PC-3 (cell line): ENCODE results near the gene SELENOV.

Source experiments
- EZH2 ChIP-seq: fragments of 300-600 bp; sonication (generic); IDR thresholded peaks from one replicate; pipeline ENCODE4 v1.6.1; 2017; ENCODE audit warnings: antibody characterized with exemption, mild to moderate bottlenecking, low read length; ENCODE audit not compliant: unreplicated experiment
- EZH2phosphoT487 ChIP-seq: fragments of 300-600 bp; sonication (generic); IDR thresholded peaks from 2 replicates; pipeline ENCODE4 v1.6.1; 2018; ENCODE audit warnings: mild to moderate bottlenecking, antibody characterized with exemption, low read length, borderline replicate concordance
- TF ChIP-seq, protein P1 (sequence below): fragments of 300-600 bp; sonication (generic); conservative IDR thresholded peaks from 2 replicates; pipeline ENCODE4 v1.5.1; 2017; ENCODE audit warnings: antibody characterized with exemption, low read depth, mild to moderate bottlenecking, low read length

DNA sequence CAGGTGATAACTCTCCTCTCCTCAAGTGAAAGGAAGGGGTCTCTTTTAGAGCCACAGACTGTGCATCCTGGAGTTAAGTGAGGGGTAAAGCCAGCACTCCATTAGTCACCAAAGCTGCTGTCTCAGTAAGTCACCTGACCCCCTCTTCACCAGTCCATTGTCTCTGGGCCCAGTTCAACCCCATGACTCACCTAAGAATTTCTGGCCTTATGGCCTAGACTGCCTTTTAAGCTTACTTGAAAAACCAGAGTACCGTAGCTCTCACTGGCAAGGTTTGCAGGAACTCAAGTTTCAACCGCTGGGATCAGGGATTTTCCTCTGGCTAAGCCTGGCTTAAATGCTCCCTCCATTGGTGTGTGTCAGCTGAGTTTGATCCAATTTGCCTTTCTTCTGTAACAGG, 48.5 kb downstream of the SELENOV start:
- TF ChIP-seq, protein P1, sequence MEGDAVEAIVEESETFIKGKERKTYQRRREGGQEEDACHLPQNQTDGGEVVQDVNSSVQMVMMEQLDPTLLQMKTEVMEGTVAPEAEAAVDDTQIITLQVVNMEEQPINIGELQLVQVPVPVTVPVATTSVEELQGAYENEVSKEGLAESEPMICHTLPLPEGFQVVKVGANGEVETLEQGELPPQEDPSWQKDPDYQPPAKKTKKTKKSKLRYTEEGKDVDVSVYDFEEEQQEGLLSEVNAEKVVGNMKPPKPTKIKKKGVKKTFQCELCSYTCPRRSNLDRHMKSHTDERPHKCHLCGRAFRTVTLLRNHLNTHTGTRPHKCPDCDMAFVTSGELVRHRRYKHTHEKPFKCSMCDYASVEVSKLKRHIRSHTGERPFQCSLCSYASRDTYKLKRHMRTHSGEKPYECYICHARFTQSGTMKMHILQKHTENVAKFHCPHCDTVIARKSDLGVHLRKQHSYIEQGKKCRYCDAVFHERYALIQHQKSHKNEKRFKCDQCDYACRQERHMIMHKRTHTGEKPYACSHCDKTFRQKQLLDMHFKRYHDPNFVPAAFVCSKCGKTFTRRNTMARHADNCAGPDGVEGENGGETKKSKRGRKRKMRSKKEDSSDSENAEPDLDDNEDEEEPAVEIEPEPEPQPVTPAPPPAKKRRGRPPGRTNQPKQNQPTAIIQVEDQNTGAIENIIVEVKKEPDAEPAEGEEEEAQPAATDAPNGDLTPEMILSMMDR: no peak
- TF ChIP-seq EZH2 (no peak), EZH2phosphoT487 (no peak)
